HepG2 (cell line): ENCODE data around the gene BLVRB. TPM values are rescaled to one million over a fixed set of nuclear protein-coding genes. Genes with fewer than 3 reads are reported as not detected.
A peak's percentile ranks its signal among the peaks of the same experiment; 100 is the strongest.

Source experiments
- ATAD3A ChIP-seq: sonication (generic); formaldehyde crosslinking; IDR thresholded peaks from 2 replicates; pipeline ENCODE4 v1.4.0; 2020; ENCODE audit warnings: missing genetic modification reagents
- BCL6 ChIP-seq: IDR thresholded peaks from 2 replicates; pipeline ENCODE4 v1.6.1; 2016; ENCODE audit warnings: missing genetic modification reagents, missing compliant biosample characterization
- CREB1 ChIP-seq, 2 experiments: fragments of 450-650 bp in 1 of 2; IDR thresholded peaks; 2 replicates each; pipeline ENCODE4 v1.6.1; 2016 to 2017; ENCODE audit warnings: control low read depth in 1 of 2, mild to moderate bottlenecking in 1 of 2, missing compliant biosample characterization in 1 of 2, missing genetic modification characterization in 1 of 2
- IRF2 ChIP-seq: IDR thresholded peaks from 2 replicates; pipeline ENCODE4 v1.6.1; 2018; ENCODE audit warnings: missing genetic modification reagents, missing compliant biosample characterization
- KAT8 ChIP-seq: IDR thresholded peaks from 2 replicates; pipeline ENCODE4 v1.6.1; 2016; ENCODE audit warnings: missing genetic modification reagents, missing compliant biosample characterization
- KDM4B ChIP-seq: sonication (generic); formaldehyde crosslinking; IDR thresholded peaks from 2 replicates; pipeline ENCODE4 v1.4.0; 2020; ENCODE audit warnings: missing genetic modification reagents
- KMT2A ChIP-seq: sonication (generic); formaldehyde crosslinking; IDR thresholded peaks from 2 replicates; pipeline ENCODE4 v1.4.0; 2020; ENCODE audit warnings: missing genetic modification reagents
- MTA3 ChIP-seq: sonication (generic); formaldehyde crosslinking; IDR thresholded peaks from 2 replicates; pipeline ENCODE4 v1.4.0; 2020; ENCODE audit warnings: missing genetic modification reagents
- NFYC ChIP-seq: IDR thresholded peaks from 2 replicates; pipeline ENCODE4 v1.6.1; 2016; ENCODE audit warnings: missing genetic modification reagents, missing compliant biosample characterization
- PTBP1 ChIP-seq: fragments of 200-400 bp; formaldehyde crosslinking; IDR thresholded peaks from 2 replicates; pipeline ENCODE4 v1.6.1; 2018; ENCODE audit warnings: low read length, low read depth; ENCODE audit not compliant: poor library complexity, severe bottlenecking
- RFX5 ChIP-seq: IDR thresholded peaks from 2 replicates; pipeline ENCODE4 v1.6.1; 2011; ENCODE audit warnings: low read depth, low read length, improper control_type of control experiment
- RFXAP ChIP-seq: sonication (generic); formaldehyde crosslinking; IDR thresholded peaks from 2 replicates; pipeline ENCODE4 v1.4.0; 2020; ENCODE audit warnings: missing genetic modification reagents, borderline replicate concordance
- SETDB1 ChIP-seq: sonication (generic); formaldehyde crosslinking; IDR thresholded peaks from 2 replicates; pipeline ENCODE4 v1.5.1; 2020; ENCODE audit warnings: missing genetic modification reagents, mild to moderate bottlenecking, borderline replicate concordance
- YEATS2 ChIP-seq: sonication (generic); formaldehyde crosslinking; IDR thresholded peaks from 2 replicates; pipeline ENCODE4 v1.4.0; 2020; ENCODE audit warnings: missing genetic modification reagents, borderline replicate concordance
- YY1 ChIP-seq: IDR thresholded peaks from 2 replicates; pipeline ENCODE4 v1.6.1; 2011; ENCODE audit warnings: low read length, low read depth, moderate library complexity, mild to moderate bottlenecking; ENCODE audit not compliant: insufficient read depth, insufficient replicate concordance
- ZBTB8A ChIP-seq: sonication (generic); formaldehyde crosslinking; IDR thresholded peaks from 2 replicates; pipeline ENCODE4 v1.4.0; 2020; ENCODE audit warnings: mild to moderate bottlenecking, low read depth, missing genetic modification reagents, borderline replicate concordance
- ZNF234 ChIP-seq: sonication (generic); formaldehyde crosslinking; conservative IDR thresholded peaks from 2 replicates; pipeline ENCODE4 v1.5.1; 2020; ENCODE audit warnings: mild to moderate bottlenecking, missing genetic modification reagents
- ZNF335 ChIP-seq: sonication (generic); formaldehyde crosslinking; IDR thresholded peaks from 2 replicates; pipeline ENCODE4 v1.4.0; 2020; ENCODE audit warnings: missing genetic modification reagents
- ZNF543 ChIP-seq: sonication (generic); formaldehyde crosslinking; IDR thresholded peaks from 2 replicates; pipeline ENCODE4 v1.4.0; 2020; ENCODE audit warnings: mild to moderate bottlenecking, missing genetic modification reagents
- ZNF564 ChIP-seq: sonication (generic); formaldehyde crosslinking; IDR thresholded peaks from 2 replicates; pipeline ENCODE4 v1.8.1; 2023; ENCODE audit warnings: mild to moderate bottlenecking, missing genetic modification reagents
- ZNF652 ChIP-seq: IDR thresholded peaks from 2 replicates; pipeline ENCODE4 v1.6.1; 2016; ENCODE audit warnings: low read depth, borderline replicate concordance
- polyA plus RNA-seq, 8 experiments: library from polyadenylated mRNA; depleted of rRNA in 3 of 8; stranded (reverse) in 7 of 8; unstranded in 1 of 8; fragments of >200 nt; fragmentation: Illumina TruSeq in 4 of 8; extraction: Trizol in 4 of 8; gene quantifications; 2 replicates each; pipeline versions ENCODE4 v1.2.1 to v1.2.3, GENCODE V29; 2011 to 2016; ENCODE audit warnings: low read depth in 4 of 8, missing spikeins in 1 of 8, mixed read lengths in 1 of 8; ENCODE audit not compliant: insufficient read depth in 1 of 8
- total RNA-seq, 5 experiments: library from RNA; depleted of rRNA; stranded (reverse); fragments of >200 nt; fragmentation: Illumina TruSeq; extraction: Trizol; gene quantifications; 2 replicates each; pipeline ENCODE4 v1.2.3, GENCODE V29; 2016; ENCODE audit warnings: low read depth in 1 of 5
- TF ChIP-seq, protein P1 (sequence below): sonication (generic); formaldehyde crosslinking; IDR thresholded peaks from 2 replicates; pipeline ENCODE4 v1.4.0; 2020; ENCODE audit warnings: mild to moderate bottlenecking, missing genetic modification reagents
- TF ChIP-seq, protein P2 (sequence below): sonication (generic); formaldehyde crosslinking; IDR thresholded peaks from 2 replicates; pipeline ENCODE4 v1.8.0; 2022; ENCODE audit warnings: mild to moderate bottlenecking, missing genetic modification reagents, moderate library complexity
- TF ChIP-seq, protein P3 (sequence below): sonication (generic); formaldehyde crosslinking; IDR thresholded peaks from 2 replicates; pipeline ENCODE4 v1.8.0; 2022; ENCODE audit warnings: low read depth, missing genetic modification reagents
- TF ChIP-seq, protein P4 (sequence below): sonication (generic); formaldehyde crosslinking; IDR thresholded peaks from 2 replicates; pipeline ENCODE4 v1.5.0; 2020; ENCODE audit warnings: mild to moderate bottlenecking, missing genetic modification reagents

Gene BLVRB
- total and polyA plus RNA-seq, 2 of the 13 experiments (the other 11 are each of a cell fraction or from before 2014, with no cell fraction given): 25.9 to 51.4 TPM

DNA sequence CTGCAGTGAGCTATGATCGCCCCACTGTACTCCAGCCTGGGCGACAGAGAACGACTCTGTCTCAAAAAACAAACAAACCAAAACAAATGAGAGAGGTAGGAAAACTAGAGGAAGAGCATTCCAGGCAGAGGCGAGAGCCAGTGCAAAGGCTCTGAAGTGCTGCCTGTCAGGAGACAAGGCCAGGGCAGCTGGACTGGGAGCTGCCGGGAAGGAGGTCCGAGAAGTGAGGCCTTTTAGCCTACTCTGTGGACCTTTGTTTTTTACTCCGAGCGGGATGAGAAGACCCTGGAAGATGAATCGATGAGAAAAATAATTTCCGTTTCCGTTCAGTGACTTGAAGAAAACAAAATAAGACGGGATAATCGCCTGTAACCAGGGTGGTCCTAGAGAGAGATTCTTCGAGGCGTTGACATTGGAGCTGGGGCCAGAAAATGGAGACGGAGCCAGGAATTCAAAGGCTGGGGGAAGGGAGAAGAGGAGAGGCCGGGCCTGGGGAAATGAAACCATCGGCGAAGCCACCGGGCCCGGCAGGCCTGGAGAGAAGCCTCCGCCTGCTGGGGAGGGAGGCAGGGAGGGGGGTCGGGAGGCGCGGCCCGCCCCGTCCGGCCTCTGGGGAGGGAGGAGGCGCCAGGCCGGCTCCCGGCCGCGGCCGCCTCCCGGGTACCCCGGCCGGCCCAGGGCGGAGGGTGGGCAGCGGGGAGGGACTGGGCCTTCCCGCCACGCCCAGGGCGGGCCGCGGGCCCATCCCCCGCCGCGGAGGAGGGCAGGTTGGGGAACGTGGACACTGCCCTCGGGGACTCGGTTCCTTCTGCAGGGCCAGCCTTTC lies 31.9 kb downstream of the BLVRB start (continued):
- TF ChIP-seq, protein P1, sequence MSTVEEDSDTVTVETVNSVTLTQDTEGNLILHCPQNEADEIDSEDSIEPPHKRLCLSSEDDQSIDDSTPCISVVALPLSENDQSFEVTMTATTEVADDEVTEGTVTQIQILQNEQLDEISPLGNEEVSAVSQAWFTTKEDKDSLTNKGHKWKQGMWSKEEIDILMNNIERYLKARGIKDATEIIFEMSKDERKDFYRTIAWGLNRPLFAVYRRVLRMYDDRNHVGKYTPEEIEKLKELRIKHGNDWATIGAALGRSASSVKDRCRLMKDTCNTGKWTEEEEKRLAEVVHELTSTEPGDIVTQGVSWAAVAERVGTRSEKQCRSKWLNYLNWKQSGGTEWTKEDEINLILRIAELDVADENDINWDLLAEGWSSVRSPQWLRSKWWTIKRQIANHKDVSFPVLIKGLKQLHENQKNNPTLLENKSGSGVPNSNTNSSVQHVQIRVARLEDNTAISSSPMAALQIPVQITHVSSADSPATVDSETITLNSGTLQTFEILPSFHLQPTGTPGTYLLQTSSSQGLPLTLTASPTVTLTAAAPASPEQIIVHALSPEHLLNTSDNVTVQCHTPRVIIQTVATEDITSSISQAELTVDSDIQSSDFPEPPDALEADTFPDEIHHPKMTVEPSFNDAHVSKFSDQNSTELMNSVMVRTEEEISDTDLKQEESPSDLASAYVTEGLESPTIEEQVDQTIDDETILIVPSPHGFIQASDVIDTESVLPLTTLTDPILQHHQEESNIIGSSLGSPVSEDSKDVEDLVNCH (CRISPR knock-in tag): no peak
- TF ChIP-seq YY1 (no peak), RFX5 (no peak), NFYC (no peak), ZBTB8A (CRISPR knock-in tag) (no peak), BCL6 (CRISPR knock-in tag) (no peak), YEATS2 (CRISPR knock-in tag) (no peak), KAT8 (CRISPR knock-in tag) (no peak), ZNF564 (no peak), ZNF234 (CRISPR knock-in tag) (no peak), ATAD3A (CRISPR knock-in tag) (no peak), ZNF652 (no peak), PTBP1 (no peak), ZNF335 (CRISPR knock-in tag) (no peak), MTA3 (CRISPR knock-in tag) (no peak), KDM4B (CRISPR knock-in tag) (no peak), SETDB1 (CRISPR knock-in tag) (no peak), KMT2A (no peak), IRF2 (CRISPR knock-in tag) (peak; percentile 13; the same call in 1 of the 2 replicates), RFXAP (CRISPR knock-in tag) (no peak), CREB1 (IDR thresholded peaks at IDR 0.05) (no peak), CREB1 (CRISPR knock-in tag; IDR thresholded peaks at IDR 0.05) (no peak), ZNF543 (no peak)
- TF ChIP-seq, protein P2, sequence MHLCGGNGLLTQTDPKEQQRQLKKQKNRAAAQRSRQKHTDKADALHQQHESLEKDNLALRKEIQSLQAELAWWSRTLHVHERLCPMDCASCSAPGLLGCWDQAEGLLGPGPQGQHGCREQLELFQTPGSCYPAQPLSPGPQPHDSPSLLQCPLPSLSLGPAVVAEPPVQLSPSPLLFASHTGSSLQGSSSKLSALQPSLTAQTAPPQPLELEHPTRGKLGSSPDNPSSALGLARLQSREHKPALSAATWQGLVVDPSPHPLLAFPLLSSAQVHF (CRISPR knock-in tag): no peak
- TF ChIP-seq, protein P3, sequence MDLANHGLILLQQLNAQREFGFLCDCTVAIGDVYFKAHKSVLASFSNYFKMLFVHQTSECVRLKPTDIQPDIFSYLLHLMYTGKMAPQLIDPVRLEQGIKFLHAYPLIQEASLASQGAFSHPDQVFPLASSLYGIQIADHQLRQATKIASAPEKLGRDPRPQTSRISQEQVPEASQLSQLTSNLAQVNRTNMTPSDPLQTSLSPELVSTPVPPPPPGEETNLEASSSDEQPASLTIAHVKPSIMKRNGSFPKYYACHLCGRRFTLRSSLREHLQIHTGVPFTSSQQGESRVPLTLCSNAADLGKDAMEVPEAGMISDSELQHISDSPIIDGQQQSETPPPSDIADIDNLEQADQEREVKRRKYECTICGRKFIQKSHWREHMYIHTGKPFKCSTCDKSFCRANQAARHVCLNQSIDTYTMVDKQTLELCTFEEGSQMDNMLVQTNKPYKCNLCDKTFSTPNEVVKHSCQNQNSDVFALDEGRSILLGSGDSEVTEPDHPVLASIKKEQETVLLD: peak; percentile 77; the same call in 1 of the 2 replicates
- TF ChIP-seq, protein P4, sequence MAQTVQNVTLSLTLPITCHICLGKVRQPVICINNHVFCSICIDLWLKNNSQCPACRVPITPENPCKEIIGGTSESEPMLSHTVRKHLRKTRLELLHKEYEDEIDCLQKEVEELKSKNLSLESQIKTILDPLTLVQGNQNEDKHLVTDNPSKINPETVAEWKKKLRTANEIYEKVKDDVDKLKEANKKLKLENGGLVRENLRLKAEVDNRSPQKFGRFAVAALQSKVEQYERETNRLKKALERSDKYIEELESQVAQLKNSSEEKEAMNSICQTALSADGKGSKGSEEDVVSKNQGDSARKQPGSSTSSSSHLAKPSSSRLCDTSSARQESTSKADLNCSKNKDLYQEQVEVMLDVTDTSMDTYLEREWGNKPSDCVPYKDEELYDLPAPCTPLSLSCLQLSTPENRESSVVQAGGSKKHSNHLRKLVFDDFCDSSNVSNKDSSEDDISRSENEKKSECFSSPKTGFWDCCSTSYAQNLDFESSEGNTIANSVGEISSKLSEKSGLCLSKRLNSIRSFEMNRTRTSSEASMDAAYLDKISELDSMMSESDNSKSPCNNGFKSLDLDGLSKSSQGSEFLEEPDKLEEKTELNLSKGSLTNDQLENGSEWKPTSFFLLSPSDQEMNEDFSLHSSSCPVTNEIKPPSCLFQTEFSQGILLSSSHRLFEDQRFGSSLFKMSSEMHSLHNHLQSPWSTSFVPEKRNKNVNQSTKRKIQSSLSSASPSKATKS (CRISPR knock-in tag): no peak
